Measurements from ENCODE around the gene MPC1L. TPM values are rescaled to one million over a fixed set of nuclear protein-coding genes. Genes with fewer than 3 reads are reported as not detected.

The MPC1L gene
- total and polyA plus RNA-seq, 8 donors = not detected

DNA sequence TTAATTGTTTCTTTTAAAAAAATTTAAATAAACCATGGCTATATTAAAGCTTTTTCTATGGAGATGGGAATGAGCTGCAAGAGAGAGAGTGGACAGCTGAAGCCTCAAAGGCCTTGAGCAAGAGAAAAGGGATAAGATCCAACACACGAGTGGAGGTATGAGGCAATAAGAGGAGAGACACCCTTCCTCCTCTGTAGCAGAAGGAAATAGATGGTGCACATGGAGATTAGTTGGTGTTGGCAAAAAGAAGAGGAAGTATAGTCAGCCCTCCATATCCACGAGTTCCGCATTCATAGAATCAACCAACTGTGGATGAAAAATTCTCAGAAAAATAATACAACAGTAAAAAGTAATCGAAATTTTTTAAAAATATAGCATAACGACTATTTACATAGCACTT is 20.9 kb downstream of the MPC1L start:
- H3K4me3 ChIP-seq = peak overlapping the region in 3 of 4 donors; percentile 20 to 86 (median 32)
- intact Hi-C loops (cut with DNase I; ENCODE audit: low total_unique reads) = no loop called here
- TF ChIP-seq POLR2AphosphoS5 (IDR thresholded peaks at IDR 0.05) = peak in 1 of 3 donors; percentile 14
- TF ChIP-seq, protein P1, sequence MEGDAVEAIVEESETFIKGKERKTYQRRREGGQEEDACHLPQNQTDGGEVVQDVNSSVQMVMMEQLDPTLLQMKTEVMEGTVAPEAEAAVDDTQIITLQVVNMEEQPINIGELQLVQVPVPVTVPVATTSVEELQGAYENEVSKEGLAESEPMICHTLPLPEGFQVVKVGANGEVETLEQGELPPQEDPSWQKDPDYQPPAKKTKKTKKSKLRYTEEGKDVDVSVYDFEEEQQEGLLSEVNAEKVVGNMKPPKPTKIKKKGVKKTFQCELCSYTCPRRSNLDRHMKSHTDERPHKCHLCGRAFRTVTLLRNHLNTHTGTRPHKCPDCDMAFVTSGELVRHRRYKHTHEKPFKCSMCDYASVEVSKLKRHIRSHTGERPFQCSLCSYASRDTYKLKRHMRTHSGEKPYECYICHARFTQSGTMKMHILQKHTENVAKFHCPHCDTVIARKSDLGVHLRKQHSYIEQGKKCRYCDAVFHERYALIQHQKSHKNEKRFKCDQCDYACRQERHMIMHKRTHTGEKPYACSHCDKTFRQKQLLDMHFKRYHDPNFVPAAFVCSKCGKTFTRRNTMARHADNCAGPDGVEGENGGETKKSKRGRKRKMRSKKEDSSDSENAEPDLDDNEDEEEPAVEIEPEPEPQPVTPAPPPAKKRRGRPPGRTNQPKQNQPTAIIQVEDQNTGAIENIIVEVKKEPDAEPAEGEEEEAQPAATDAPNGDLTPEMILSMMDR (IDR thresholded peaks at IDR 0.05) = no peak
- TF ChIP-seq EP300 (IDR thresholded peaks at IDR 0.05) = no peak
- no peak for TF ChIP-seq POLR2A (IDR thresholded peaks at IDR 0.05)
- H3K4me1 ChIP-seq = peaks cover 4 to 57% (median 38%) of the 10 kb centered on the region in 4 donors
- DNase-seq = peak in 1 of 2 donors; percentile 18
- WGBS, 5 donors = 41 to 67% (median 45%) methylated on average over 5 of the region's 5 CpGs
- H3K9me3 ChIP-seq = no peaks in the 10 kb centered on the region
- H3K27me3 ChIP-seq = peaks cover 0 to 4% (median 0%) of the 10 kb centered on the region in 3 donors
- H3K36me3 ChIP-seq = peaks cover 0 to 14% (median 9%) of the 10 kb centered on the region in 4 donors
- H3K27ac ChIP-seq = peak overlapping the region in 4 of 5 donors; percentile 71 to 86 (median 82)

DNA sequence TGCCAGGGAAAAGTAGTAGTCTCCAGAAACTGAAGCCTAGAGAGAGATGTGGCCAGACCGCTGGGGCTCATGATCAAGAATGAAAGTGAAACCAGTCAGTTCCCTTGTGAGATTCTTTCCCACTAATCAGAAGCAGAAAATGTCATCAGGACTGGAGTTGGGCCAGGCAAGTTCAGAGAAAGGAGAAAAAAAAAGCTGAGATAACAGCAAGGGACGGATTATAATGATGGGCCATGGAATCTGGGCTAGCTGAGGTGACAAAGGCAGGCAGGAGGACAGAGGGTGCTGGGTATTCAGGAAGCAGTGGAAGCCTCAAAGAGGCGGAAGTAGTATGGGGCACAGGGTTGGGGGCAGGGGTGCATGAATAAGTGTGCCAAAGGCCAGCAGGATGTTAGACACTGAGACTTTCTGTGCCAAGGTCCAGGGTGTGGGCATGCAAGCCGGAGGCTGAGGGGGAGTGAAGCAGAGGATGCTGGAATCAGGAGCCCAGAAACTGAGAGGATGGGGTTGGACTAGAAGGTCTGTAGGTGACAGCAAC is 21.7 kb downstream of the MPC1L start:
- Histone ChIP-seq H3K9me3 (no peaks in the 10 kb centered on the region), H3K36me3 (peaks cover 0 to 10% (median 4%) of the 10 kb centered on the region in 4 donors), H3K27ac (peak overlapping the region; percentile 71 to 89 (median 83)), H3K4me1 (peaks cover 4 to 57% (median 38%) of the 10 kb centered on the region in 4 donors), H3K4me3 (peak overlapping the region; percentile 20 to 86 (median 29)), H3K27me3 (peaks cover 0 to 4% (median 0%) of the 10 kb centered on the region in 3 donors)
- intact Hi-C loops (cut with DNase I; ENCODE audit: low total_unique reads) = no loop called here
- 0 to 24% (median 9%) methylated on average over 4 of the region's 4 CpGs for WGBS, 5 donors
- DNase-seq = peak; percentile 59 to 84
- TF ChIP-seq POLR2AphosphoS5 (IDR thresholded peaks at IDR 0.05) (peak in 2 of 3 donors; percentile 52 to 63), POLR2A (IDR thresholded peaks at IDR 0.05) (no peak), EP300 (IDR thresholded peaks at IDR 0.05) (no peak)

DNA sequence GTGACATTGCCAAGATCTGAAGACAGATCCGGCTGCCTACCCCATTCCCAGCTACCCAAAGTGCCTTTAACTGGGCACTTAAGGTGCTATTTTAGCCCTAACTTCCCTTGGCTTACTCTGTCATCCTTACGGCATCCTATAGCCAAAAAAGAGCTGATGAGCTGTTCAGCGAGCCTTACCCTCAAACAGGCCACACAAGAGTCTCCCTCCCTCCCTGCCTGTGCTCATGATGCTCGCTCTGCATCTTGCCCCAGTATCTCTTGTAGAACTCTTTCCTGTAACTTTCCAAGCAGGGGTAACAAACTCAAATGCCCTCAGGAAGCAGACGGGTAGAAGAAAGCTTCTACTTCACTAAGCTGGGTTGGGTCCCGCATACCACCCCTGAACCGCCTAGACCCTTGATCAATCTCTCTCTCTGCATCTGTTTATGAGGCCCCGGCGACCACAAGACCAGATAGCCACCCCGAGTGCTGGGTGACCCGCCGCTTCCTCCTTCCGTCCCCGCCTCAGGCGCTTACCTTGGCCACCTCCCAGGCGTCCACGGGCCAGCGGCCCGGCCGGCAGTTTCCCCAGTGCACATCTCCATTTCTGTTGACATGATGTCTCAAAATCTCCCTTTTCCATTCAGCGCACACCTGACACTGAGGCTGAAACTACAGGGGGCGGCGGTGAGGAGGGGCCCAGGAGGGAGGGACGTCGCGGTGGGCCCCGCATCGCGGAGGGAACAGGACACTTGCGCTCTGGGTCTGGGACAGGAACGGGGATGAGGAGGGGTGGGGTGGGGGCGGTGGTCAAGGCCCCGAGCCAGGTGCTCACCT is 23.5 kb downstream of the MPC1L start:
- peak; percentile 54 to 59 for DNase-seq
- TF ChIP-seq POLR2AphosphoS5 (IDR thresholded peaks at IDR 0.05) (no peak), POLR2A (IDR thresholded peaks at IDR 0.05) (no peak), EP300 (IDR thresholded peaks at IDR 0.05) (no peak)
- TF ChIP-seq, protein P1 (IDR thresholded peaks at IDR 0.05) = no peak
- intact Hi-C loops (cut with DNase I; ENCODE audit: low total_unique reads) = no loop called here
- H3K4me1 ChIP-seq = peaks cover 4 to 57% (median 35%) of the 10 kb centered on the region in 4 donors
- peak overlapping the region; percentile 87 to 94 (median 90) for H3K27ac ChIP-seq
- H3K4me3 ChIP-seq = peak overlapping the region; percentile 80 to 94 (median 84)
- WGBS, 5 donors = 1 to 13% (median 5%) methylated on average over 10 to 33 of the region's 33 CpGs
- H3K36me3 ChIP-seq = peaks cover 0 to under 1% (median 0%) of the 10 kb centered on the region in 4 donors
- no peaks in the 10 kb centered on the region for H3K9me3 ChIP-seq
- peaks cover 0 to 4% (median 0%) of the 10 kb centered on the region in 3 donors for H3K27me3 ChIP-seq

DNA sequence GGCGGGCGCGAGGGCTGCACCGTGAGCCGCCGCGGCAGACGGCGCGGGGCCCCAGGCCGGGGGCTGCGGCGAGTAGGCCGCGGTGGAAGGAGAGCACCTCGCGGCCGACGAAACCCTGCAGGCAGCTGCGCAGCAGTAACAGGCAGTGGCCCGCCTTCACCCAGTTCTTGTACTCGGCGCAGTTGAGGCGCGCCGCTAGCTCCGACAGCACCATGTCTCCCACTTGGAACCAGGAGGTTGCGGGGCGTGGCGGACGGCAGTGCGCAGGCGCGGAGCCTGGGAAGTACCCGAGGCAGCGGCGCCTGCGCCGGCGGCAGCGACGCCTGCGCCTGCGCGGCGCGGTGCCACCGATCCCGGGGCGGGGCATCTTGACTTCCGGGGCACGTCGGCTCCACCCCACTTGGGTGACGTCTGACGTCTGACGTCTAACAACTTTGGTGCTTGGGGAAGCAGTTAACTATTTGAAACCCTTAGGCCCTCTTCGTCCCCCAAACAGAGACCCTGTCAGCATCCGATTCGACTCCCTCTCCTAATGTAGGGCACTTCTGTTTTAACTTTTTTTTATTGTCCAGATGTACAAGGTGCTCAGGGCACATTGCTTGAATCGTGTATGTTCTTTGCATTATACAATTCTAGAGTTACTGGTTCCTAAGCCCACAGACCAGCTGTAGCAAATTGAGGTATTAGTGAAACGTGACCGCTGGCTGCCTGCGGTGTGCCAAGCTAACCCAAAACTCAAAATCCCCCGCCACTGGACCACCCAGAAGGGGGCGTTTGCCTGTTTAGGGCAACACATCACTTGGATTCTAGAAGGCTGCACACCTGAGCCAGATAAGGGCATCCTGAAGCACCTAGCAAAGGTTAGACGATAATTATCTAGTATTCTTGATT is 24.3 kb downstream of the MPC1L start, which contains the start of gene CXorf38:
Gene CXorf38, minus strand, starts transcription at position 255 of the 891 bp plus-strand sequence. Its CDS starts 41 bp downstream, at position 214.
- DNase-seq = peak; percentile 94 to 97
- 0 to 5% (median 3%) methylated on average over 17 to 66 of the region's 66 CpGs for WGBS, 5 donors
- Histone ChIP-seq H3K36me3 (peaks cover 0 to 3% (median 0%) of the 10 kb centered on the region in 4 donors), H3K4me3 (peak within 1 kb of the TSS; percentile 80 to 94 (median 84)), H3K9me3 (no peaks in the 10 kb centered on the region), H3K27me3 (peaks cover 0 to 4% (median 0%) of the 10 kb centered on the region in 3 donors), H3K4me1 (peaks cover 4 to 49% (median 29%) of the 10 kb centered on the region in 4 donors), H3K27ac (peak within 1 kb of the TSS; percentile 87 to 94 (median 90))
- no peak for TF ChIP-seq EP300 (IDR thresholded peaks at IDR 0.05)
- peak; percentile 42 to 79 (median 75) for TF ChIP-seq POLR2AphosphoS5 (IDR thresholded peaks at IDR 0.05)
- intact Hi-C loops (cut with DNase I; ENCODE audit: low total_unique reads) = no loop called here
